HepG2 (cell line): Measurements from ENCODE around the gene GREM2. TPM values are rescaled to one million over a fixed set of nuclear protein-coding genes. Genes with fewer than 3 reads are reported as not detected.

Experiments
- ATAC-seq: fragments of 200-7000 bp; cut with Tn5 transposase; 3 replicates; pipeline ENCODE4 v1.9.1; 2020; ENCODE audit warnings: mild to moderate bottlenecking, moderate library complexity
- BruUV-seq: library from RNA; stranded (reverse); fragments of 400-500 nt; replicated peaks from 2 replicates; lab custom pipeline; 2021; lab: Mats Ljungman, UMichigan
- CTCF ChIA-PET: fragments of 300-600 bp; formaldehyde crosslinking; extraction: SDS; loops from one replicate; lab custom pipeline; 2021; ENCODE audit warnings: low total read pairs, inconsistent platforms, low intra/inter-chr PET ratio; lab: Yijun Ruan, JAX
- POLR2A ChIA-PET: fragments of 350-600 bp; sonication (Branson Sonifier 250); formaldehyde crosslinking; loops from one replicate; lab custom pipeline; 2020; ENCODE audit warnings: antibody characterized with exemption, inconsistent platforms; lab: Yijun Ruan, JAX
- DNase-seq: peaks from one replicate; pipeline ENCODE4 v3.0.0-alpha.2; 2015; ENCODE audit warnings: low spot score
- FAIRE-seq: peaks from 3 replicates; lab custom pipeline; 2011; peaks lifted over from hg19 to GRCh38; lab: Jason Lieb, UNC
- H2AFZ ChIP-seq: one replicate; pipeline ENCODE4 v1.6.1; 2011; ENCODE audit warnings: low read length, inconsistent platforms
- H3K27ac ChIP-seq: fragments of 300-600 bp; 3 replicates; pipeline ENCODE4 v1.8.0; 2011; ENCODE audit warnings: mixed run types, mild to moderate bottlenecking, mixed read lengths, low read length, inconsistent platforms; ENCODE audit not compliant: insufficient read depth; ENCODE audit errors: extremely low read length
- H3K27me3 ChIP-seq, 2 experiments: fragments of 200-600 bp in 1 of 2; 2 replicates in 1 of 2; 3 replicates in 1 of 2; pipeline versions ENCODE4 v1.6.0 to v1.8.0; 2011; ENCODE audit warnings: low read length in 2 of 2, mild to moderate bottlenecking in 2 of 2, moderate library complexity in 2 of 2, inconsistent platforms in 1 of 2; ENCODE audit not compliant: insufficient read depth in 2 of 2, control insufficient read depth in 1 of 2
- H3K36me3 ChIP-seq, 2 experiments: fragments of 200-600 bp in 1 of 2; replicated peaks in 1 of 2; 2 replicates in 1 of 2; 3 replicates in 1 of 2; pipeline versions ENCODE4 v1.5.1 to v1.8.0; 2011; ENCODE audit warnings: low read length in 2 of 2, inconsistent platforms in 1 of 2; ENCODE audit not compliant: insufficient read depth in 2 of 2, control insufficient read depth in 1 of 2
- H3K4me1 ChIP-seq: 2 replicates; pipeline ENCODE4 v1.5.1; 2012; ENCODE audit warnings: low read length, inconsistent platforms; ENCODE audit not compliant: insufficient read depth
- H3K4me2 ChIP-seq: 2 replicates; pipeline ENCODE4 v1.6.0; 2011; ENCODE audit warnings: low read depth, low read length, inconsistent platforms
- H3K4me3 ChIP-seq, 3 experiments: fragments of 200-600 bp in 1 of 3; sonication (generic), shearing (Covaris generic) in 1 of 3; replicated peaks in 1 of 3; 2 replicates each; pipeline ENCODE4 v1.5.1; 2011 to 2016; ENCODE audit warnings: low read length in 3 of 3, inconsistent platforms in 2 of 3, low read depth in 2 of 3, mild to moderate bottlenecking in 2 of 3, control low read depth in 1 of 3, mixed read lengths in 1 of 3; ENCODE audit not compliant: insufficient read depth in 1 of 3
- H3K79me2 ChIP-seq: one replicate; pipeline ENCODE4 v1.6.1; 2011; ENCODE audit warnings: low read length, inconsistent platforms; ENCODE audit not compliant: insufficient read depth
- H3K9ac ChIP-seq: 2 replicates; pipeline ENCODE4 v1.6.0; 2011; ENCODE audit warnings: mild to moderate bottlenecking, low read depth, low read length, inconsistent platforms; ENCODE audit not compliant: insufficient read depth
- H3K9me3 ChIP-seq: 2 replicates; pipeline ENCODE4 v1.5.1; 2012; ENCODE audit warnings: mild to moderate bottlenecking, low read length
- H4K20me1 ChIP-seq: 2 replicates; pipeline ENCODE4 v1.6.0; 2011; ENCODE audit warnings: inconsistent platforms, mild to moderate bottlenecking, low read length, moderate library complexity; ENCODE audit not compliant: insufficient read depth
- ATF7 ChIP-seq, 2 experiments: fragments of 450-650 bp in 1 of 2; sonication (generic) in 1 of 2; formaldehyde crosslinking in 1 of 2; IDR thresholded peaks; 2 replicates each; pipeline versions ENCODE4 v1.4.0 to v1.6.1; 2016 to 2020; ENCODE audit warnings: antibody characterized with exemption in 1 of 2, mild to moderate bottlenecking in 1 of 2, missing genetic modification reagents in 1 of 2
- GATAD1 ChIP-seq: IDR thresholded peaks from 2 replicates; pipeline ENCODE4 v1.6.1; 2016; ENCODE audit warnings: missing genetic modification reagents, missing compliant biosample characterization
- KDM4B ChIP-seq: sonication (generic); formaldehyde crosslinking; IDR thresholded peaks from 2 replicates; pipeline ENCODE4 v1.4.0; 2020; ENCODE audit warnings: missing genetic modification reagents
- KLF16 ChIP-seq, 2 experiments: sonication (generic) in 1 of 2; formaldehyde crosslinking in 1 of 2; IDR thresholded peaks; 2 replicates each; pipeline versions ENCODE4 v1.6.1 to v1.8.0; 2016 to 2023; ENCODE audit warnings: missing genetic modification reagents in 2 of 2, missing compliant biosample characterization in 1 of 2
- NFYB ChIP-seq: sonication (generic); formaldehyde crosslinking; IDR thresholded peaks from 2 replicates; pipeline ENCODE4 v1.4.0; 2020; ENCODE audit warnings: missing genetic modification reagents
- POLR2AphosphoS2 ChIP-seq: IDR thresholded peaks from 2 replicates; pipeline ENCODE4 v1.6.1; 2011; ENCODE audit warnings: low read depth, low read length, improper control_type of control experiment
- RXRB ChIP-seq: IDR thresholded peaks from 2 replicates; pipeline ENCODE4 v1.6.1; 2016; ENCODE audit warnings: borderline replicate concordance, missing genetic modification reagents, missing compliant biosample characterization
- SMC3 ChIP-seq: IDR thresholded peaks from 2 replicates; pipeline ENCODE4 v1.6.1; 2011; ENCODE audit warnings: low read length, improper control_type of control experiment
- STAG1 ChIP-seq: sonication (generic); formaldehyde crosslinking; IDR thresholded peaks from 2 replicates; pipeline ENCODE4 v1.4.0; 2020; ENCODE audit warnings: missing genetic modification reagents
- TBP ChIP-seq: sonication (generic); formaldehyde crosslinking; IDR thresholded peaks from 2 replicates; pipeline ENCODE4 v1.5.0; 2020; ENCODE audit warnings: missing genetic modification reagents
- U2AF2 ChIP-seq: fragments of 200-400 bp; formaldehyde crosslinking; IDR thresholded peaks from 2 replicates; pipeline ENCODE4 v1.6.1; 2017; ENCODE audit warnings: low read depth, mild to moderate bottlenecking, low read length
- ZNF18 ChIP-seq: sonication (generic); formaldehyde crosslinking; IDR thresholded peaks from 2 replicates; pipeline ENCODE4 v1.8.0; 2022; ENCODE audit warnings: mild to moderate bottlenecking, missing genetic modification reagents; ENCODE audit not compliant: insufficient replicate concordance
- ZNF207 ChIP-seq: fragments of 450-650 bp; IDR thresholded peaks from 2 replicates; pipeline ENCODE4 v1.6.1; 2016; ENCODE audit warnings: antibody characterized with exemption, borderline replicate concordance
- ZNF431 ChIP-seq: sonication (generic); formaldehyde crosslinking; IDR thresholded peaks from 2 replicates; pipeline ENCODE4 v1.9.0; 2022; ENCODE audit warnings: missing genetic modification reagents, low read depth, mild to moderate bottlenecking, borderline replicate concordance
- ZNF576 ChIP-seq: sonication (generic); formaldehyde crosslinking; IDR thresholded peaks from 2 replicates; pipeline ENCODE4 v1.4.0; 2020; ENCODE audit warnings: mild to moderate bottlenecking, missing genetic modification reagents
- ZNF614 ChIP-seq: IDR thresholded peaks from 2 replicates; pipeline ENCODE4 v1.6.1; 2018; ENCODE audit warnings: missing biosample characterization, missing genetic modification reagents, inconsistent platforms, borderline replicate concordance
- ZNF75D ChIP-seq: sonication (generic); formaldehyde crosslinking; IDR thresholded peaks from 2 replicates; pipeline ENCODE4 v1.8.1; 2023; ENCODE audit warnings: missing genetic modification reagents, mild to moderate bottlenecking, borderline replicate concordance
- WGBS: methylation state at CpG from one replicate; pipeline ENCODE4 v1.1.6; 2017; ENCODE audit warnings: low lambda C conversion rate; 5-methylcytosine and 5-hydroxymethylcytosine counted together
- in situ Hi-C: cut with HindIII; loops from 2 replicates; pipeline ENCODE4 v1.10.0; 2017; ENCODE audit warnings: low pct_unique_long_range_greater_than_20kb; ENCODE audit not compliant: extremely low pct_ligation_motif_present
- intact Hi-C: fragments of 100-400 bp; cut with micrococcal nuclease; formaldehyde crosslinking; loops from one replicate; pipeline ENCODE4 v1.10.0; 2022; ENCODE audit not compliant: unreplicated experiment
- polyA plus RNA-seq, 8 experiments: library from polyadenylated mRNA; depleted of rRNA in 3 of 8; stranded (reverse) in 7 of 8; unstranded in 1 of 8; fragments of >200 nt; fragmentation: Illumina TruSeq in 4 of 8; extraction: Trizol in 4 of 8; gene quantifications; 2 replicates each; pipeline versions ENCODE4 v1.2.1 to v1.2.3, GENCODE V29; 2011 to 2016; ENCODE audit warnings: low read depth in 4 of 8, missing spikeins in 1 of 8, mixed read lengths in 1 of 8; ENCODE audit not compliant: insufficient read depth in 1 of 8
- total RNA-seq, 5 experiments: library from RNA; depleted of rRNA; stranded (reverse); fragments of >200 nt; fragmentation: Illumina TruSeq; extraction: Trizol; gene quantifications; 2 replicates each; pipeline ENCODE4 v1.2.3, GENCODE V29; 2016; ENCODE audit warnings: low read depth in 1 of 5

Gene GREM2
- total and polyA plus RNA-seq, 2 of the 13 experiments (the other 11 are each of a cell fraction or from before 2014, with no cell fraction given): 0.07 TPM; not detected in 1

GRCh38 chr1:240609527-240610060 lies 2.4 kb downstream of the GREM2 start:
- Histone ChIP-seq H3K4me1 (peaks cover 16% of the 10 kb centered on the region), H3K36me3 (no peaks in the 10 kb centered on the region), H3K27ac (no peak overlapping the region), H3K9me3 (no peaks in the 10 kb centered on the region), H4K20me1 (no peaks in the 10 kb centered on the region), H2AFZ (no peak overlapping the region), H3K79me2 (no peaks in the 10 kb centered on the region), H3K4me3 (no peak overlapping the region), H3K27me3 (peaks cover 0 to 22% of the 10 kb centered on the region in 2 experiments), H3K9ac (no peak overlapping the region), H3K4me2 (no peak overlapping the region)
- TF ChIP-seq U2AF2 (no peak), KDM4B (CRISPR knock-in tag) (no peak)
- no peak for FAIRE-seq
- WGBS: 0% methylated on average over 6 of the region's 6 CpGs
- CTCF ChIA-PET: no interaction called here
- POLR2A ChIA-PET: no interaction called here
- no TSS peak for BruUV-seq
- in situ Hi-C loops (no loop called here), intact Hi-C loops (no loop called here)
- no peak for DNase-seq
- no peak for ATAC-seq

- no peak overlapping the region for H3K4me3 ChIP-seq
- BruUV-seq: no TSS peak
- in situ Hi-C loops (no loop called here), intact Hi-C loops (loop anchor here (1.0 kb wide), 1 partner anchor 153 kb away; no protein-coding TSS in a partner anchor)
- FAIRE-seq (no peak), ATAC-seq (peak; percentile 79), DNase-seq (no peak)
- H3K9me3 ChIP-seq: no peaks in the 10 kb centered on the region
- H2AFZ ChIP-seq: no peak overlapping the region
- CTCF ChIA-PET: no interaction called here
- no peaks in the 10 kb centered on the region for H3K79me2 ChIP-seq
- peaks cover 16% of the 10 kb centered on the region for H3K4me1 ChIP-seq
- peaks cover 0 to 22% of the 10 kb centered on the region in 2 experiments for H3K27me3 ChIP-seq
- WGBS: 0% methylated on average over 2 of the region's 2 CpGs
- H3K4me2 ChIP-seq: no peak overlapping the region
- no peak overlapping the region for H3K27ac ChIP-seq
- no peak overlapping the region for H3K9ac ChIP-seq
- no peaks in the 10 kb centered on the region for H3K36me3 ChIP-seq
- POLR2A ChIA-PET: no interaction called here
- H4K20me1 ChIP-seq: no peaks in the 10 kb centered on the region
- TF ChIP-seq GATAD1 (no peak), SMC3 (peak; percentile 41; the same call in 1 of the 2 replicates), KLF16 (CRISPR knock-in tag; IDR thresholded peaks at IDR 0.05) (no peak), STAG1 (CRISPR knock-in tag) (peak; percentile 61), ZNF576 (no peak), ZNF75D (CRISPR knock-in tag) (no peak), NFYB (CRISPR knock-in tag) (no peak), ZNF207 (no peak), ATF7 (IDR thresholded peaks at IDR 0.05) (no peak), ATF7 (CRISPR knock-in tag; IDR thresholded peaks at IDR 0.05) (no peak), RXRB (0 out of 2 replicates have a peak, but pooled peaks have one; percentile 18), ZNF18 (CRISPR knock-in tag) (no peak), POLR2AphosphoS2 (no peak), TBP (CRISPR knock-in tag) (no peak), ZNF614 (CRISPR knock-in tag) (no peak), ZNF431 (CRISPR knock-in tag) (no peak)
These were observed 3.2 kb downstream of the GREM2 start for GRCh38 chr1:240608707-240609106.
